Inflammatory macrophage treated with lipopolysaccharide for 4 hours (primary cell): Measurements from ENCODE around the gene DDX25.

ENCODE experiments used
- DNase-seq: peaks from one replicate; pipeline ENCODE4 v3.0.0-alpha.2; 2020

The DDX25 gene

GRCh38 chr11:125952973-125953372 is 48.7 kb downstream of the DDX25 start:
- no peak for DNase-seq

DNA sequence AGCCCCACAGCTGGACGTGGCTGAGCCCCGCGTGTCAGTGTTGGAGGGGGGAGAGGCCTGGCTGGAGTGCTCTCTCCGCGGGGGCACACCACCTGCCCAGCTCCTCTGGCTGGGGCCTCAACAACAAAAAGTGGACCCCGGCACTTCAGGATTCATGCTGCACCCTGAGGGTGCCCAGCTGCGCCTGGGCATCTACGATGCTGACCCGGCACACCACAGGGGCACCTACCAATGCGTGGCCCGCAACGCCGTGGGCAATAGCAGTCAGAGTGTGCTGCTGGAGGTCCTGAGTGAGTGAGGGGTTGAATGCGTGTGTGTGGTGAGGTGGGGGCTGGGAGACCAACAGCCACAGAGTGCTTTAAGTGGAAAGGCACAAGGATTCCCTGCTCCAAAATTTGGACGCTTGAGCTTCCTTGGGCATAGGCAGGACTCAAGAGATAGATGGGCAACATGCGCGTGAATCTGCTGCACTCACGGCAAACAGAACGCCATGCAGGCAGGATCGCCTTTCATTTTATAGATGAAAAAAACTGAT is 49.2 kb downstream of the DDX25 start:
- no peak for DNase-seq

GRCh38 chr11:125954123-125954944 is 50.0 kb downstream of the DDX25 start:
- no peak for DNase-seq

DNA sequence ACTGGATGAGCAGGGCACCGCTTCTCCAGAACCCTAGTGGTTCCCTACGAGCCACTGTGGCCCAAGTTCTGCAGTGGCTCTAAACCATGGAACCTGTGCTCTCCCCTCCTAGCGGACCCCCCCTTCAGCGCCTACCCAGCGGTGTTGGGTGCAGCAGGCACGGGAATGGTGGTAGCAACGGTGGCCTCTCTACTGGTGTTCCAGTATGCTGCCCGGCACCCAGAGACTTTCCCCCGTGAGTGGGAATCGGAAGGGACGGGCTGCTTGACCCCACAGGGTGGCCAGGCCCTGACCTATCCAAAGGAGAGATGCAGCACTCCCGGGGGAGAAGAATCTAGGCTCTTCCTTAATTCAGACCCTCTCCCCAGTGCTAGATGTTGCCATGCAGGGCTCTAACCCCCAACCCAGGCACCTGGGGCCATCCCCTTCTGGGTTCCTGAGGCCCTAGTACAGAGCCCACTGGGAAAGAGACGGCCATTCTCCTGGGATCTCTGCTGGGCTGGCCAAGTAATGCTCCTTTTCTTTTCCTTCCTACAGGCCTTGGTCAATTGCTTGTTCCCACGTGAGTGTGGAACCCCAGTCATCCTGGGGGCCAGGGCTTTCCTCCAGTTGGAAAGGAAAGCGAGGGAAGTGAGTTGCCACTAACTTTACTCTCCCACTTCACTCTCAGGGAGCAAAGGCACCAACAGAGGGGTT is 50.8 kb downstream of the DDX25 start:
- no peak for DNase-seq

DNA sequence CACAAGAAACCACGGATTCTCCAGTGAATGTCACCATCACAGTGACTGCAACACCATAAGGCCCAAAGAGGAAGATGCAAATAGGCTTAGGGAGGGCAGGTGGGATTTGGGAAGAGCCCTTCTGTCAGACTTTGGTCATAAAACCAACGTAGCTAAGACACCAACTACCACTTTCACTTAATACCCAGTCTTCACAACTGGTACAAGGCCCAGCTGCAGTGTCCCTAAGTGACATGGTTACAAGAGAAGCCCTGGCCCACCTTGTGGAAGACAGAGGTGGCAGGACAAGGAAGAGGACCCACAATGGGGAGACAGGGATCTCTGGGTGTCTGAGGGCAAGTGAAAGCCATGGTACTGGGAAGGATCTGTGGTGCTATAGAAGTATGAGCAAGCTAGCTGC is 51.5 kb downstream of the DDX25 start:
- no peak for DNase-seq

DNA sequence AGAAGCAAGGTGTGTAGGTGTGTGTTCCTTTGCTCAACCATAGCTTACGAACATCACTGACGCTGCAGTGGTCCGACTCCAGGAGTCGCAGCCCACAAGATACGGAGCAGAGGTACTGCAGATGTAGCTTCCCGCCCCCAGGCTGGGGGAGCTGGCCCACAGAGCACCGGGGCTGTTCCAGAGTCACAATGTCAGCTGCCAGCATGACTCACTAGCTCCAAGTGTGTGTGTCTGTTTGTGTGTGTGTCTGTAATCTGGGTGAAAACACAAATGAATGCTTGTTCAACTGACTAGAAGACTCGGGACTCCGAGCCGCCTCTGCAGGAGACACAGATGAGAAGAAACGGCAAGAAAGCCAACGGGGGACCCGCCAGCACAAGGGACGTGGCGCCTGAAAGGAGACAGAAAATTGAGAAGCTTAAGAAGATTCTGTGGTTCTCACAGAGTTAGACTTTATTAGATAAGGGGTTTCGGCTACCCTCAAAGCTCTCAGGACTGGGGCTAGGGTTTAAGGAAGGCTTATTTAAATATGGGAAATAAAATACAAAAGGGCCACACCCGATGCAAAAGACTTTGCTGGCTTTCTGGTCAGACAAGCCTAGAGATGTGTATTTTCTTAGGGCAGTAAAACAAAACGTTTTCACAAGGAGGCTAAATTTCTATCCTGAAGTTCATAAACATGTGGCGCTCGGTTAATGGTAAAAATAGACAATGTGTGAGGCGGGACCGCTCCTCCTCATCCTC is 52.3 kb downstream of the DDX25 start:
- DNase-seq: no peak

GRCh38 chr11:125957618-125958332 is 53.5 kb downstream of the DDX25 start:
- no peak for DNase-seq

GRCh38 chr11:125958872-125959400 is 54.6 kb downstream of the DDX25 start:
- no peak for DNase-seq

GRCh38 chr11:125959511-125959910 is 55.2 kb downstream of the DDX25 start:
- no peak for DNase-seq

- DNase-seq: no peak
Measured at GRCh38 chr11:125959931-125960330, 55.6 kb downstream of the DDX25 start.

GRCh38 chr11:125960771-125961170 is 56.5 kb downstream of the DDX25 start:
- DNase-seq: no peak

GRCh38 chr11:125967515-125967914 is 63.2 kb downstream of the DDX25 start:
- DNase-seq: no peak

GRCh38 chr11:125968354-125968753 is 64.0 kb downstream of the DDX25 start:
- no peak for DNase-seq

- no peak for DNase-seq
Measured at GRCh38 chr11:125971618-125972017, 67.3 kb downstream of the DDX25 start.

GRCh38 chr11:125974284-125974683 is 70.0 kb downstream of the DDX25 start:
- DNase-seq: no peak

- no peak for DNase-seq
Measured at GRCh38 chr11:125975634-125976033, 71.3 kb downstream of the DDX25 start.

DNA sequence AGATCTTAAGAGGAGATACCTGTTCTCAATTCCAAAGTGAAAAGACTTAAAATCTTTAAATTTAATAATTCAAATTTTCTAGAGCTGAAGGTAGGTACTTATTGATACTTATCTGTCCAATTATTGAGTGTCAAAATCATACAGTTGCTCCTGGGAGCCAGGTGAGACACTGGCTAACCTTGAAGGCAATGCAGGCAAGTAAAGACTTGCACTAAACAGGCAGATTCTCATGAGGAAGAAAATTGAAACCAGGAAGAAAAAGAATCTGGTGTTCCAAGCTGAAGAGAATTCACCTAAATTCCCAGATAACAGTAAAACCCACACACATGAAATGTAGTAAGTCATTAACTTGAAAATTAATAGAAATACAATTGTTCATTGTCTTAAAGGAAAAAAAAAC is 71.8 kb downstream of the DDX25 start:
- no peak for DNase-seq

GRCh38 chr11:125977333-125977732 is 73.0 kb downstream of the DDX25 start:
- DNase-seq: no peak

DNA sequence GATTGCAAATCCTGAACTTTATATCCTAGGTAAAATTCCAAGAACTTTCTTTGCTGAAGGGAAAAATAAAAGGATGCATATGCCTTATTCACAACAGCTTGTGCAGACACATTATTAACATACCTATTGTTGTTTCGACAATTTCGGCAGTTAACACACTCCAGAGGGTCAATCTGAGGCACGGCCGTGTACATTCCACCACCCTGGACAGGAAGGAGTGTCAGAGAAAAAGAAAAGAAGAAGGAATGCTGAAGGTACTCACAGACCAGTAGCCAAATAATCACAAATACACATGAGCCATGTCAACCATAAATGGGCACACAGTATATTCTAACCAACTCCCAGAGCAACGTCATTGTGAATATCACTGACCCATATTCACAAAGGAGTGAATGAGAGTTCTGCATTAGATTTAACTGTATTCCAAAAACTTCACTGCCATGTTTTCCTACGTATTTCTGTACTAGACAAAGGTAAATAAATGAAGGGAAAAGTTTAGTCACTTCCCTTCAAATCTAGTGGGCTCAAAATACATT is 73.9 kb downstream of the DDX25 start:
- no peak for DNase-seq
